Measurements from ENCODE around the gene BIN1.
A peak's percentile ranks its signal among the peaks of the same experiment; 100 is the strongest.

The BIN1 gene

DNA sequence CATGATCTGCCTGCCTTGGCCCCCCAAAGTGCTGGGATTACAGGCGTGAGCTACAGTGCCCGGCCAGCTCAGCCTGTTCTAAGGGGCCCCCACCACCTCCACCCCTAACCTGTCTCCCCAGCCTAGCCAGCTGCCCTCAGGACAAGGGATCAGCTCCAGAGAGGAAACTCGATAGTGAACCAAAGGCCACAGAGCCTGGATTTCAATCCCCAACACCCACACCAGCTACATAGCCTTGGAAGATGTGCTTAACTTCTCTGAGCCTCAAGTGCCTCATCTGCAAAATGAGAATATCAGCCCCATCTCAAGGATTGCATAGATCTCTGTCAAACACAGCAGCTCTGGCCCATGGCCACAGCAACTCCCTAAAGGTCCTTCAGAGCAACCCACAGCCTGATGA is 32.0 kb downstream of the BIN1 start:
- DNase-seq = no peak

DNA sequence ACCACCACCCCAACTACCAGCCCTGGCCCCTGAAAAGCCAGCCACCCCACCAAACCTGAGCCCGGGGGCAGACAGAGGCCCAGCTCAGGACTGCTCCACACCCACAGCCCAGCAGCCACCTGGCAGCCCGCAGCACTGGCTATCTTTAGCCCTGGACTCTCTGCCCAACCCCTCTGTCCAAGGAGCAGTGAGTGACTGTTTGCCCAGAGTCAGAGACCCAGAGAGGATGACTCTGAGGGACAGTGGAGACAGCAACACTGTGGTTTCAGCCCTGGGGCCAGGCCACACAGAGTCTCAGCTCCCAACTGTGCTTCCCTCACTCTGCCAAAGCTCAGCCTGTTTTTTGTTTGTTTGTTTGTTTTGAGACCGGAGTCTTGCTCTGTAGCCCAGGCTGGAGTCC is 32.6 kb downstream of the BIN1 start:
- no peak for DNase-seq

DNA sequence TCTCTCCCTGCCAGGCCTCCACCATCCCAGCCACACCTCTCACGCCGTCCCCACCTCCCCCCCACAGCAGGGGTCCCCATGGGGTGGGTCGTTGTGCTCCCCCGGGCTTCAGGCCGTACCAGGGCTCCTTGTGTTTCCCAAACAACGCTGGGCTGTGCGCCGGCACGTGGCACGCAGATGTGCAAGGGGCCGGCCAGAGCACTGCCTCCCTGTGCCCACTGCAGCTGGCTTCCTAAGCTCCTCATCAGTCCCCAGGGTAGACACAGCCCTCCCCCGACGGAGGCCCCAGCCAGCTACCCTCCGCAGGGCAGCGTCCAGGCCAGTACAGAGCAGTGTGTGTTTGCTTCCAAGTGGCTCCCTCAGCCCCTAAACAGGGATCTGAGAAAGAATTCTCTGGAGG is 34.0 kb downstream of the BIN1 start:
- no peak for DNase-seq

DNA sequence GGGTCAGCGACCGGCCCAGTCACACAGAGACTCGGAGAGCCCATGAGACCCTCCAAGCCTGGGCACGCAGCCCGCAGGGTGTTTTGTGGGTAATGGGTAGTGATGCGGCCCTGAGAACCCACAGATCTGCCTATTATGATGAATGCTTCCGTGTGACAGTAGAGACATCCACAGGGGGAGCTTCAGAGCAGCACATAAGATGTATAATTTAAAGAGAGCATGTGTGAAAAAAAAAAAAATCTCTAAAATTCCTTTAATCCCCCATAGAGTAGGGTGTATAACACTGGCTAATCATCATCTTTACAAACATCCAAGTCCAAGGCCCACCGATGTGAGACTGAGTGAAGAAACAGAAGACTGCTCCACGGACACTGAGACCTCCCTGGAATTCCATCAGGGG is 34.6 kb downstream of the BIN1 start:
- DNase-seq = no peak

DNA sequence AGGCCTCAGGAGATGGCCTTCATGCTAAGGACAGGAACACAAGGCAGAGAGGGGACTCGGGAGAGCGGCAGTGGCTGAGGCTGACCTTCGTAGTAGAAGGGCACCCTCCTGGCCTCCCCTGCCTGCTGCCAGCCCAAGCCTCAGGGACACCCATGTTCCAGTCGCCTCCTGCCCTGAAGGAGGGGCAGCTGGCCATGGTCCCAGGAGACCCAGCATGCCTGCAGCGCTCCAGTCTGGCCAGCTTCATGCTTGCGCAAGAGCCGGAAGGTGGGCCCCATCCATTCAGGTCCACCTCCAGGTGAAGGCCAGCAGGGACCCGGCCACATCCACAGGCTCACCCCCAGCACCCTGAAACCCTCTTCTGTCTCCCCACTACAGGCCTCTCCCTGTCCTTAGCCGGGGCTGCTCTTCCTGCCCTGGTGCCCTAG is 35.0 kb downstream of the BIN1 start:
- DNase-seq = no peak

DNA sequence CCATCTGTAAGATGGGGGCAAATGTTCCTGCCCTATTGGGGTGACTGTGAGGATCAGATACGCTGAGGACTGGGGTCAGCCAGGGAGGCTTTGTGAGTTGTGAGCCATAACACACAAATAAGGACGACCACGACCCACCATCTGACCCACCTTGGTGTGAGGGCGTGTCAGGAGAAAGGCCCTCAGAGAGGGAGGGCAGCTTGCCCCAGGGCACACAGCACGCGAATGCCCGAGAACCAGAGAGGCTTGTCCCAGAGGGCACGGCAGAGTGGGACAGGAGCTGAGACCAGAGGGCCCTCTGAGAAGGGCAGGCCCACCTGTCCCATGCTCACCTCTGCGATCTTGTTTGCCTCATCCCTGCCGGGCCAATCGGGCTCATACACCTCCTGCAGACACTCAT is 36.7 kb downstream of the BIN1 start:
- no peak for DNase-seq

DNA sequence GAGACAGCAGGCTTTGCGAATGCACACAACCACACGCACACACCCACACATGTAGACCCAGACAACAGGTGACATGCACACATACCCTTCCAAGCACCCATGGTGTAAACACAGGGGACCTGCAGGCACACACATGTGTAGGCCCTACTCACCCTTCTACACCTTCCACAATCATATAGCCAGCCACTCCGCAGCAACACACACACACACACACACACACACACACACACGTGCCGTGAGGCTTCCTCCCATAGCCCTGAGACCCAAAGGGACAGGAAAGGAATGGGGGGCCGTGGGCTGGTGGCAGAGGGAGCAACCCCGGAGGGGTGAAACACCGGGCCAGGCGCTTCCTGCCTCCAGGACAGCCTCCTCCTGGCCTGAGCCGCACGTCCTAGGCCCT is 37.4 kb downstream of the BIN1 start:
- no peak for DNase-seq

DNA sequence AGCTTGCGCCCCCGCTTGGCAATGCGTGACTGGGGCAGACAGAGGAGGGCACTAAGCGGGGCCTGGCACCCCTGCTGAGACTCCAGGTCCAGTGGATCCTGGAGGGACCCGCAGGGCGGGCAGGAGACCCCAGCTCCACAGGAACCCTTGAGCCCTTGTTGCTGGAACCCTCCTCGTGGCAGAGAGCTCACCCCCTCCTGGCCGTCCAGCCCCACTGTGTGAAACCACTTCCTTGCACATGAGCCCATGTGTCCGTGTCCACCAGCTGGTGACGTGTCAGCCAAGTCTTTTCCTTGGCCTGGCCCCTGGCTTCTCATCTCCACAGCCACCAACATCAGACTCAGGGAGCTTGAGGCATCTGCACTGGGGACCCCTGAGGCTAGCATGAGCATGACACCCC is 38.0 kb downstream of the BIN1 start:
- no peak for DNase-seq

DNA sequence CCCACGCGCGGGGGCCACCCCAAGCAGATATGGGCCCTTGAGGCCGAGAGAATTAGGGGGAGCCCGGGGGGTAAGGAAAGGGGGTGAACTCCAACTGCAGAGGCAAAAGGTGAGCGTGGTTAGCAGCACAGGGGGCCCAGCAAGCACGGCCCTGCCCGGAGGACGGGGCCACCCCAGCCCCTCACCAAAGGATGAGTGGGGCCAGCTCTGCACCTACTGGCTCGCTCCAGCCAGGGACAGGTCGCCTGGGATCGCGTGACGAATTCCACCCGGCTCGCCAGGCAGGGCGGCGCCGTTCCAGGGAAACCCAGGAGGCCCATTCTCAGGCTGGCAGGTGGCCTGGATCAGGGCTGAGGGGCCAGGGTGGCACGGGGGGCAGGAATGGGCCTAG is 38.6 kb downstream of the BIN1 start:
- no peak for DNase-seq

DNA sequence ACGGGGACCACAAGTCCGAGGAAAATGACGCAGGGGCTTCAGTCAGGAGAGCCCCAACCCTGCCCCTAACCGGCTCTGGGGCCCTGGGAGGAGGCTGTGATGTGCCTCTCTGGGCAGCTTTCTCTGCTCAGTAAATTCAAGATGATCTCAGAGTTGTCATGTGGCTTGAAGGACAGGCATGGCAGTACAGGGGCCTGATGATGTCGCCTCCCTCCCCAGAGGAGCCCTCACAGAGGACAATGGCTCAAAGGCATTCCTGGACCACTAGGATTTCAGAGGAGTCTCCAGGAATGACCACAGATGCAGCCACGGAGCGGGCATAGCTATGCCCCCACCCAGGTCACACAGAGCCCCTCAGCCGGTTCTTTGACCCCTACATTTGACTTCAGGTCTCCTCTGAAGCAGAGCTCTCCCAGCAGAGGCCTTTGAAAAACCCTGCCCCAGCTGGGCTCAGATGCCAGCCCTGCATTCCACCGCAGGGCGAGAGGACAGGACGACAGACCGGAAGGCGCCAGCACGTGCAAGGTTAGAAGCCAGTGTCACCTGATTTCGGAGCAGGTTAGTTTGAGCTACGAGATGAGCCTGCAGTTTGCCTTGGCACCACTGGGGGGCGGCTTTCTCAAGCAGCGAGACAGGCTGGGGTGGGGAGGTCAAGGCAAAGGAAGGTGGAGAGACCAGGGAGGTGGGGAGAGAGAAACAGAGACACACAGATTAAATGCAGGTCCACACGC is 39.2 kb downstream of the BIN1 start:
- peak; percentile 48 for DNase-seq

DNA sequence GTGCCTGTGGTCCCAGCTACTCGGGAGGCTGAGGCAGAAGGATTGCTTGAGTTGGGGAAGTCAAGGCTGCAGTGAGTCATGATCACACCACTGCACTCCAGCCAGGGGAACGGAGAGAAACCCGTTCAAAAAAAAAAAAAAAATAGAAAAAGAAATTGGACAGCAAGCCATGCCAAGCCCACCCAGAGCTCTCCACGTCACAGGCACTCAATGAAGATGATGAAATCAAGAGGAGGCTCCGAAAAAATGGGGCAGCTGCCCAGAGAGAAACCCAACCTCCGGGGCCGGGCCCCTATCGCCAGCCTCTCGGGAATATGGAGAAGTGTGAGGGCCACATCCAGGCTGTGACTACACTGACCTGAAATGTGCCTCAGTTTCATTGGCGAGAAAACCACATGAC is 40.0 kb downstream of the BIN1 start:
- DNase-seq = no peak

DNA sequence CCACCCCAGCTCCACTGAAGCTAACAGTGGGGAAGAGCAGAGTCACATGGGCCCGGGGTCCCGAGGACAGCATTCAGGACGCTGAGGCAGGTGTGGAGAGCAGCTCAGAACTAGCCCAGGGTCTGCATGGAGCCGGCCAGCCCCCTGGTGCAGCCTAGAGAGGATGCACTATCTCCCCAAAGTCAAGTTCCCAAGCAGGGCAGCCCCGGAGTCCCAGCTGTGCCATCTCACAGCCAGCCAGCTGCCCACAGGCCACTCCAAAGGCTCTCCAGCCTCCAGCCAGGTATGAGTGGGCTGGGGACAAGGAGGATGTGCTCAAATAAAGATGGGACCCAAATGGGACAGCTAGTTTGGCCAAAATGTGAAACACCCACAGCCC is 41.0 kb downstream of the BIN1 start:
- no peak for DNase-seq

DNA sequence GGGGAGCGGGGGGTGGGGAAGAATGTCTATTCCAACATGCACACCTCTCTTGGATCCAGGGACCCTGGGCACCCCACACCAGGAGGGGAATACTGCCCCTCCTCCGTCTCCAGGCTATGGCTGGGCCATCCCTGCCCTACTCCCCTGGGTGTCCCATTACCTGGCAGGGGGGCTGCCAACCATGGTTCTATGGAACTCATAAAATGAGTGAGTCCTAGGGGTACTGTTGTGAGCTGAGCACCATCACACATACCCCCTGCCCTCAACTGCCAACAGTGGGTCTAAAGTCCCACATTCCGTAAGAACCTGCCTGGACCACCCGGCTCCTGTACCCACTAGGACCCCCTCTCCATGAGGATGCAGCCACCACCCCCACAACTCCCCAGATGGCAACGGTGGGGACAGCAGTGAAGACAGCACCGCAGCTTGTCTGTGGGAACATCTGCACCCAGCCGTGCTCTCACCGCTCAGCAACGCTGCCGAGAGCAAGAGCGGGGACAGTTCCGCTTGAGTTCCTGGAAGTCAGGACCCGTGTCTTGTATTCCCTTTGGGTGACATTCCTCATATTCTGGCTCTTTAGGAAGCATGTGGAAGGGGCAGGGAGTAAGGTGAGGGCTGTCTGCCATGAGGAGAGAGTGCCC is 41.5 kb downstream of the BIN1 start:
- DNase-seq = no peak

DNA sequence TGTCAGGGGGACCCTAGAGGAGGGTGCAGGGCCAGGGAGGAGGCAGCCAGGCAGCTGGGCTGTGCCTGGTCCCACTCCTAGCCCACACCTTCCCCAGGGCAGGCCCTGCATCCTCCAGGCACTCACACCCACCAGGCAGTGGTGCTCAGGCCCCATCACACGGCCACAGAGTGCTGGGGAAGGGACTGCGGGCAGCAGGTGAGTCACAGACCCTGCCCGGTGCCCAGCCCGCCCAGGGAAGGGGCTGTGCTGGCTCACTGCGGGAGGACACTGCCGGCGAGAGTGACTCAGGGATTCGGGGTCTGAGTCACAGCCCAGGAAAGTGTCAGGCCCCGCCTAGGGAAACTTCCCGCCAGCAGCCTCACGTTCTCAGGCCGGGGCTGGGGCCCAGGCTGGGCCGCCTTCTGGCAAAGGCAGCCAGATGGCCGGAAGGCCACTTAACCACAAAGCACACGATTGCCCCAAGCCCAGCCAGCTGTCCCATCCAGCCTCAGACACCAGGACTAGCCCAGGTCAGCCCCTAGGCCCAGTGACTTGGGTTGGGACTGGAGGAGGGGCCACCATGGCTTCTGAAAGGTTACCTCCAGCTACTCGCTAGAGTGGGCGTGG is 42.2 kb downstream of the BIN1 start:
- DNase-seq = no peak

DNA sequence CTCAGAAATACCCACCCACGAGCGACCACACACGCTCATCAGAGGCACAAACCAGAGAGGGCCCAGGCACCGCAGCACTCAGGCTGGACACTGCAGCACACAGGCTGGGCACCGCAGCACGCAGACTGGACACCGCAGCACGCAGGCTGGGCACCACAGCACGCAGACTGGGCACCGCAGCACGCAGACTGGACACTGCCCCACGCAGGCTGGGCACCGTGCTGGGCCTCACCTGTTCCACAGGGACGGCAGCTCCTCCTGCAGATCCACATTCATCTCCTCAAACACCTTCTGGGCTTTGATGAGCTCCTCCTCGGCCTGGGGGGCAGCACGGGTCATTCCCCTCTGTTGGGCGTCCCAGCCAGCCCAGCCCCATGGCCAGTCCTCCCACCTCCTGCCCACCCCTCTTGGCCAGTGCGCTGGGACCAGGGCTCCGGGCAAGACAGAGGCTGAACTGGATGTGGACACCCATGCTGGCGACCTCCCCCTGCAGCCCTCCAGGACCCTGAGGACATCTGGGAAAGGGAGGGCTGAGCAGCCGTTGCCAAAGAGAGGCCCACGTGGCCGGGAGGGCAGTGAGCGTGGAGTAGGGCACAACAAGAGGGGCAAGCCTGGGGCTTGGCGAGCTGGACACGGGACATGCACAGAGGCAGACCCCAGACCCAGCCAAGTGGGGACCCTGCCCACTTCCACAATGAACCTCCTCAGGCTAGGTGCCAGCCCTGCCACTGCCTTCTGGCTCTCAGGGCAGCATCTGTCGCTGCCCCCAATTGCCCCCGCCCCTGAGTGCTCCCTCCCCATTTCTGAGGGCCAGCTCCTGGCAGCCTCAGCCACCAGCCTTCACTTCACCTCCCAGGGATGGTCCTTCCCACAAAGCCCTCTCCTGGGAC is 43.0 kb downstream of the BIN1 start:
- DNase-seq = no peak

DNA sequence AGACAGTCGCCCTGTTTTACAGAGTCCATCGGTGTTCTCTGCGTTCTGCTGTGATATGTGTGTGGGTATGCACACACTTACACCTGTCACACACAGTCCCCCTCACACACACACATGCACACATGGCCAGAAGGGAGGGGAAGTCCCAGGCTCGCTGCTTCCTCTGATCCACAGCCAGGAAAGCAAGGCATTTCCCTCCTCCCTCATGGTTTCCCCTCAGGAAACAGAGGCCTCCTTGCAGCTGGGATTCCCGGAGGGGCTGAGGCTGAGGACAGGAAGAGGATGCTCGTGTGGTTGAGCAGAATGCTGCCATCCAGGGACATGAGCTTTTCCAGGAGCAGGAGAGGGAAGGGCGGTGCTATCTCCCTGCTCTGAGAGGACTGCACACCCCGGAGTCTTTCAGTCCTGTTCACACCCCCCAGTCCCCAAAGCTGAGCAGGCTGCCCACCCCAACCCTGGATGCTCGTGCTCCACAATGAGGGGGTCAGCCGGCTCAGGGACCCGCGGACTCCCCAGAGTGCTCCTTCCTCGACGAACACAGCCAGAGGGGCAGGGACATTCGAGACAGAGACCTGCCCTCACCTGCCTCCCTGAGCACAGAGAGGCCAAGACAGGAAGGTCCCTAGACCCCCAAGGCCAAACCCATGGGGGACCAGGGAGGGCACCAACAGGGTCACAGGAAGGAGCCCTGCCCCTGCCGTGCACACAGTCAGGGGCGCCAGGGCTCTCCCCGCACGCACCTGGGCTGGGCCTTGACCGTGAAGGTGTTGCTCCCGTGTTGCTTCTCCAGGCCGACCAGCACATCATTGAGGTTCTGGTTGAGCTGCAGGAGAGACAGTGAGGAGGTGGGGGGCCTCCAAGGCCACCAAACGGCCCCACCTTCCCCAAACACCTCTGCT is 45.3 kb downstream of the BIN1 start:
- DNase-seq = no peak

DNA sequence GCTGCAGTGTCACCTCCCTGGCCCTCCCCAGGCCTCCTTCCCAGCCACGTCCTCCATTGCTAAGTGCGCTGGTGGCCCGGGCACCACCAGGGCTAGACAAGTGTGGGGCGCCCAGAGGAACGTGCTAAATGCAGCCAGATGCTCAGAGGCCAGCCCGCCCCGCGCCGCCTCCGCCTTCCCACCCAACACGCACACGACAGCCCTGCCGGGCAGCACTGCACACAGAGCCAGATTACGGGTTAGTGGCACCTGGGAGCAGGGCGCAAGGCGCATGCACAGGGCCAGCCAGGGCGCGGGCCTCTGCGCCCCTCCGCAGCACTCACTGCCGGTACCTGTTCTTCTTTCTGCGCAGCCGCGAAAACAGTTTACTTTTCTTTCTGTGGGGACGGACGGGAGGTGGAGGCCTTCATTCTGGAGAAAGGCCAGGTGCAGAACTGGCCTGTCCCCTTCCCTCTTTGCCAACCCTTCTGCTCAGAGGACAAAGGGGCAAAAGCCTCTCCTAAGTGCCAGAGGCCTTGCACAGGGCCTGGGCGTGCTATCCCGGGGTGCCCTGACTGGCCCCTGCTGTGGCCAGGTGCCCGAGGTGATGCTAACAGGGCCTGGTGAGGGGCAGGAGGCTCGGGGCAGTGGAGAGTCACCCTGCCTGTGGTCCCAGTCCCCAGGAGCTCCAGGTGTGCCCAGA is 46.5 kb downstream of the BIN1 start:
- no peak for DNase-seq

DNA sequence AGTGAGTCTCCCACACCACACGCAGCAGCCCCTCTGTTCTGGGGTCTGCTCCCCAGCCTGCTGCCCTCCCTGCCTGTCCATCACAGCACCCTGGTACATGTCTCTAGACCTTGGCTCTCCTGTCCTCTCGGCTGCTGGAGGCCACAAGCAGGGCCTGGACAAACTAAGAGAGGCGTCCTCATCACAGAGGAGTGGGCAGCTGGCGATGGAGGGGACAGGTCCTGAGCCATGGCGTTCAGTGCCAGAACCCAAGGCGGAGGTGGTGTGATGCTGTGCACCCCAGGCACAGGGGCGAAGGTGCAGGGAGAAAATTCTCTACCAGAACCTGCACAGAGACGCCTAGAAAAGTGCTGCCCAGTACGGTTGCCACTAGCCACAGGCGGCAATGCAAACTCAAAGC is 47.4 kb downstream of the BIN1 start:
- DNase-seq = no peak

DNA sequence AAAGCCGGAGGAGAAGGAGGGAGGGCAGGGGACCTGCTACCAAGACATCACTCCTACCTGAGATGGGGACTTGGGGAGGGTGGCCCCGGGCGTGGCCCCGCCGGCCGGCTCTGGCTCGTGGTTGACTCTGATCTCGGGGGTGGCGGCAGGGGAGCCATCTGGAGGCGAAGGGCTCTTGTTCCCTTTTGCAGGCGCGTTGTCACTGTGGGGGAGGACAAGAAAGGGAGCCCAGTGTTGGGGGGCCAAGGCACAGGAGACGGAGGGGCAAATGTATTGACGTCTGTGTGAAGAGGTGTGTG is 48.1 kb downstream of the BIN1 start:
- no peak for DNase-seq

DNA sequence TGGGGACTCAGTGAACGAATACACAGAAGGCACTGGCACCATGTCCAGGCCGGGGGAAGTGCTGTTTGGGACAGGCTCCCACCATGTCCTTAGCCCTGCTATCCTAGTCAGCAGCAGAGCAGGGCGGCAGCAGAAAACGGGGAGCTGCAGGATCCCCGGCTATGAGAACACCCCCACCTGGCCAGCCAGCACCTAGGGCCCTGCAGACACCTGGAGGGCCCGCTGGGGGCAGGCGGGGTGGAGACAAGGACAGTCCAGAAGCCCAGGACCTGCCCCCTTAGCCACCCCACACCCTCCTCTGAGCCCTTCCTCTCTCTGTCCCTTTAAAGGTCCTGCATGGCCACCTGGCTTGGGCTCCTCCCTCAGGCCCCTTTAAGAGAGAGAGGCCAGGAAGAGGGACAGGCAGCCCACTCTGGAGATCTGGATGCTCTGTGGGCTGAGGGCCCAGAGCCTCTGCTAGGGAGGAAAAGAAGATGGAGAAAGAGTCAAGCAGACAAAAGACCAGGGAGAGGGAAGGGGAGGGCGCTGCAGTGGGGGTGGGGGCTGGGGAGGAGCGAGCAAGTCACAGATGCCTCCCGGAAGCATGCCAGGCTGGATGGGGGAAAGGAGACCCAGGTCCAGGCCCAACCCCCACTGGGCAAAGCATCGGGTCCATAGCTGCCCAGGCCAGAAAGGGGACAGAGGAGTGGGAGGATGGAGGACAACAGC is 48.6 kb downstream of the BIN1 start:
- no peak for DNase-seq

Data from effector CD8-positive, alpha-beta T cell (primary cell).